ENCODE data around the gene APOB. TPM values are rescaled to one million over a fixed set of nuclear protein-coding genes. Genes with fewer than 3 reads are reported as not detected.

Gene APOB
- total and polyA plus RNA-seq, 2 of the 13 experiments (the other 11 are each of a cell fraction or from before 2014, with no cell fraction given) = 1,569 to 2,515 TPM

- TF ChIP-seq PRDM10 (CRISPR knock-in tag; IDR thresholded peaks at IDR 0.05; ENCODE audit: low read depth) = 0 out of 2 replicates have a peak, but pooled peaks have one; percentile 55
- TF ChIP-seq NFATC3 (CRISPR knock-in tag; IDR thresholded peaks at IDR 0.05) = no peak
- TF ChIP-seq ZXDC (CRISPR knock-in tag; IDR thresholded peaks at IDR 0.05) = peak; percentile 68; the same call in 1 of the 2 replicates
- TF ChIP-seq STAT5B (CRISPR knock-in tag; IDR thresholded peaks at IDR 0.05) = 0 out of 2 replicates have a peak, but pooled peaks have one; percentile 13
- TF ChIP-seq FOXO4 (CRISPR knock-in tag; conservative IDR thresholded peaks at IDR 0.05) = peak; percentile 93; the same call in 1 of the 2 replicates
- TF ChIP-seq HNF1B (CRISPR knock-in tag; IDR thresholded peaks at IDR 0.05) = peak; percentile 62
- TF ChIP-seq HINFP (CRISPR knock-in tag; IDR thresholded peaks at IDR 0.05; ENCODE audit: low read depth) = peak; percentile 81; the same call in 1 of the 2 replicates
- TF ChIP-seq MXI1 (IDR thresholded peaks at IDR 0.05; ENCODE audit: borderline replicate concordance, low read depth, low read length) = peak; percentile 22; the same call in 1 of the 3 replicates
- TF ChIP-seq CSRNP1 (CRISPR knock-in tag; IDR thresholded peaks at IDR 0.05) = no peak
- TF ChIP-seq SOX5 (CRISPR knock-in tag; IDR thresholded peaks at IDR 0.05; ENCODE audit: borderline replicate concordance) = peak; percentile 91
- no peak for TF ChIP-seq CSRNP2 (CRISPR knock-in tag; conservative IDR thresholded peaks at IDR 0.05; ENCODE audit: low read depth)
Measured at GRCh38 chr2:21070341-21071257, 26.7 kb upstream of the APOB start (continued).

Measured in HepG2 (cell line).